Activated effector memory CD4-positive, alpha-beta T cell treated with Interleukin-2 at 50 U/mL for 16 hours (primary cell): ENCODE data around the gene F12.
A peak's percentile ranks its signal among the peaks of the same experiment; 100 is the strongest.
"Not testable (repeated sequence)": the region's sequence is repeated elsewhere in the genome, so short reads cannot be mapped to it uniquely, and the experiment has no call there.

ENCODE experiments used
- DNase-seq: peaks from one replicate; pipeline ENCODE4 v3.0.0-alpha.2; 2020

F12 gene

GRCh38 chr5:177432143-177432838, 22.9 kb upstream of the F12 start:
- DNase-seq = no peak

- DNase-seq = peak; percentile 73
Observed at GRCh38 chr5:177431317-177432142, 22.2 kb upstream of the F12 start.

- DNase-seq = no peak
Observed at GRCh38 chr5:177430972-177431316, 21.6 kb upstream of the F12 start.

- no peak for DNase-seq
Observed at GRCh38 chr5:177430140-177430951, 21.0 kb upstream of the F12 start.

- peak; percentile 78 for DNase-seq
Observed at GRCh38 chr5:177429248-177430040, 20.1 kb upstream of the F12 start.

- DNase-seq = no peak
Observed at GRCh38 chr5:177428574-177429217, 19.3 kb upstream of the F12 start.

- DNase-seq = no peak
Observed at GRCh38 chr5:177427919-177428573, 18.7 kb upstream of the F12 start.

GRCh38 chr5:177427211-177427822, 18.0 kb upstream of the F12 start:
- DNase-seq = no peak

- peak; percentile 71 for DNase-seq
Observed at GRCh38 chr5:177426566-177427210, 17.3 kb upstream of the F12 start, which contains the start of gene GRK6. Gene GRK6 (plus strand): TSS chr5:177426676. CDS start chr5:177426846, 170 bp downstream.

- DNase-seq = peak; percentile 99
Observed at GRCh38 chr5:177425801-177426565, 16.6 kb upstream of the F12 start.

GRCh38 chr5:177425196-177425800, 15.9 kb upstream of the F12 start:
- no peak for DNase-seq

- no peak for DNase-seq
Observed at GRCh38 chr5:177423671-177424070, 14.3 kb upstream of the F12 start.

- DNase-seq = no peak
Observed at GRCh38 chr5:177421062-177421798, 11.9 kb upstream of the F12 start.

- not testable (repeated sequence) for DNase-seq
Observed at GRCh38 chr5:177420472-177420871, 11.1 kb upstream of the F12 start.

- DNase-seq = no peak
Observed at GRCh38 chr5:177419046-177419445, 9.7 kb upstream of the F12 start.

GRCh38 chr5:177417081-177417480, 7.7 kb upstream of the F12 start:
- not testable (repeated sequence) for DNase-seq

- no peak for DNase-seq
Observed at GRCh38 chr5:177414481-177414880, 5.1 kb upstream of the F12 start.

GRCh38 chr5:177412603-177413233, 3.4 kb upstream of the F12 start:
- DNase-seq = no peak
